ENCODE data around the gene TTC21B.

The TTC21B gene

DNA sequence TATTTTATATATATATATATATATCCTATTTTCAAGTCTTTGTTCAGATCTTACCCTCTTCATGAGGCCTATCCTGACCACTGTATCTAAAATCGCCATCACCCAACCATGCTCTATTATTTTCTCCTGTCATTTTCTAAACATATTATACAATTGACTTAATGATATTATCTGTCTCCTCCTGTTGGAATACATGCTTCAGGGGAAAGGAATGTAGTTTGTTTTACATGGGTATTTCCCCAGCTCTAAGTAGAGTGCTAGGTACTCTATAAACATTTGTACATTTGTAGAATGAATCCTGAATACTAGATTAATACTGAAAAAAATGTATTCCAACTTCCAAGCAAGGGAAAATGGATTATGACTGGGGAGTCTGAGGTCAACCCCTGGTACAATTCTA, 26.2 kb downstream of the TTC21B start:
- DNase-seq (ENCODE audit: low spot score) (no peak), FAIRE-seq (no peak)

DNA sequence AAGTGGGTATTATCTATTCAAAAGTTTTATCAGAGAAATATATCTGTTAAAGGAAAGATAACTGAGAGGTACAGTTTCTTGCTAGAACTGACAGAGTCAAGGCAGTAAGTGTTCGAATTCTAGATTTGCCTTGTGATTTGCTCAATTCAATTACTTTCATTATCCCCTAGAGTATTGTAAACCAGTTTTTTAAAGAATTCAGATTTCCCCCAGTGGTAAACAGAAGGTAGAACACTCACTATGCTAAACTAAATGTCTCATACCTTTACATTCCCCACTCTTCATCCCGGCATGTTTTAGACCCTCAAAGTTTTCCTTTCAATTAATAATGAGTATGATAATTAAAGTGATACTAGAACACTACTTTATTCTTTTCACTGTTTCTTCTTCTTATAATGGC, 28.6 kb downstream of the TTC21B start:
- DNase-seq (ENCODE audit: low spot score) (no peak), FAIRE-seq (no peak)

DNA sequence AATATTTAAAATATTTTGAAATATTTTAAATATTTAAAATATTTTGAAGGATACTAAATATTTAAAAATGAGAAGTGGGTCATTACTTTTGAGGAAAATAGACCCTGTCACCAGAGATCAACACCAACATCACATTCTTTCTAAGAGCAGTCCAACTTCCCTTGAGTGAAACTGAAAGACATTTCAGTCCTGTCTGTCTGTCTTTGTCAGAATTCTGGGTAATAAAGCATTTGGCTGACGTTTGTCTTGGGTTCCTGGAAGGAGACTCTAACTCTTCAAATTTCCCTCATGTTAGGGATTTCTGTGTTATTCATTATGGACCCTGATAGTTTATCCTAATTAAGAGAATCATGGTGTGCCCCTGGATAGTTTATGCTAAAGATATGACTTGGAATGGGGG, 32.8 kb downstream of the TTC21B start:
- DNase-seq (ENCODE audit: low spot score) (no peak), FAIRE-seq (no peak)

DNA sequence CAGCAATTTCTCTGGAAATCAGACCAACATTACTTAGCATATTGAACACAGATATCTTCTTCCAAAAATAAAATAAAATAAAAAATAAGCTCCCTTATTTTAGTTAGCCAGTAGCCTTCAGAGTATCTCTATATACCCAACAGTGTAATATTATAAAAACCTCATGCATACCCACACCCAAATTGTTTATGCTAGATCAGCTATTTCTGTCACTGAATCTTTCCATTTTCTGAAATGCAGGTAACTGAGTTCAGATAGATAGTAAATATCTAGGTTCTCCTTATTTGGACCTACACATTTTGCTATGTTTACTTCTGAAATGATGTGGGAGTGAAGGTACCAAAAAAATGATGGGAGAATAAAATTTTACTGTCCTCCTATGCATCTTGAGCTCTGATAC, 39.9 kb downstream of the TTC21B start:
- no peak for FAIRE-seq
- no peak for DNase-seq (ENCODE audit: low spot score)

DNA sequence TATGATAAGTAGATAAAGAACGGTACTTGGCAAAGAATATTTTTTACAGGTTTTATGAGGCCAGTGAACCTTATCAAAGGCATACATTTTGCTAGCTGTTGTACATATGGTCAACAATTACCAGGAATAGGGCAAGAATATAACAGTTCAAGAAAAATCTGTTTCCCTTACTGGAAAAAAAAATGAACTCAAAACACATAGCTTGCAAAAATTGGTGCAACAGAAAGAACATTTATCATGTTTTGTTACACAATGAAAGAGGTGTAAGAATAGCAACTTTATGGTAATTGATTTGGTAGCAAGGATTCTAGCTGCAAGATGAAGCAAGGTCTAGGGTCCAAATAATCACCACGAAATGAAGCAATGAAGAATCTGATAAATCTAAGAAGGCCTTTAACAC, 41.6 kb downstream of the TTC21B start:
- DNase-seq (ENCODE audit: low spot score) (no peak), FAIRE-seq (no peak)

DNA sequence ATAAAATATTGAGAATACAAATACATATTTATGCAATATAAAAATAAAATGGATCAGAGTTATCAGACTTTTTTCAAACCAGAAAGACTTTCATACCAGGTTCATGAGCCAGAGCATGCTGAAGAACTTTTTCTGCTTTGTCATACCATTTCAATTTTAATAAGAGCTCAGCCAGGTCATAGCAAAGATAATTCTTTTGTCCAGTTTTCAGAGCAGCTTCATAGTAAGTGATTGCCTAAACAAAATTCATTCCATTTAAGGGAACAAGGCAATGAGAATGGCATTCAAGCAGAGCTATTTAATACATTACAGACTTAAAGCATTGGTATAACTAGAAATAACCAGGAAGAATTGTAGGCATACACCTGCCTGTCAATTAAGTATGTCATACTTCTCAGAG, 42.3 kb downstream of the TTC21B start:
- no peak for FAIRE-seq
- no peak for DNase-seq (ENCODE audit: low spot score)

DNA sequence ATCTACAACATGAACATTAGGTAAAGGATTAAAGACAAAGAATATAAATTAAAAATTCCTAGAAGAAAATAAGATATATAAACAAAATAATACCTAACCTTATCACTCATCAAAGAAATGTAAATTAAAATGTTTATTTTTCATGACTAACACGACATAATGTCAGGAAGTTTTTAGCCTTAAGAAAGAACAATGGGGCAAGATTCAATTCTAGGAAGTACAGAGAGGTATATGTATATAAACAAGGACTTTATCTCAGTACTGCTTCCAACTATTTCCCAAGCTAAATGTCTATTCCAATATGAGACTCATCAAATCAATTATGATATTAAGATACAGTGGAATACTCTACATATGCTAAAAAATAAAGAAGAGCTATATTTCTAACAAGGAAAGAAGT, 44.1 kb downstream of the TTC21B start:
- no peak for DNase-seq (ENCODE audit: low spot score)
- FAIRE-seq, result no peak

DNA sequence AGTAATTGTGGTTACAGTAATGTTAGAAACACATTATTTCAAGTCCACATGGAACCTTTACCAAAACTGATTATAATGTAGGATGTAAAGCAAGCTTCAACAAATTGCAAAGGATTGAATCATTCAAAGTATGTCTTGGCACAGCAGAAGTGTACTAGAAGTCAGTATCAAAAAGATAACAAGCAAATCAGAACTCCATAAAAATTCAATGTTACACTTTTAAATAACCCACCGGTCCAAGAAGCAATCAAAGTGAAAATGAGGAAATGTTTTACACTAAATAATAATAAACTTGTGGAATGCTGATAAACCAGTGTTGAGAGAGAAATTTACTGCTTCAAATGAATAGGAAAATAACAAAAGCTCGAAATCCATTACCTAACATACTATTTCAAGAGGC, 47.7 kb downstream of the TTC21B start:
- FAIRE-seq (no peak), DNase-seq (ENCODE audit: low spot score) (no peak)

DNA sequence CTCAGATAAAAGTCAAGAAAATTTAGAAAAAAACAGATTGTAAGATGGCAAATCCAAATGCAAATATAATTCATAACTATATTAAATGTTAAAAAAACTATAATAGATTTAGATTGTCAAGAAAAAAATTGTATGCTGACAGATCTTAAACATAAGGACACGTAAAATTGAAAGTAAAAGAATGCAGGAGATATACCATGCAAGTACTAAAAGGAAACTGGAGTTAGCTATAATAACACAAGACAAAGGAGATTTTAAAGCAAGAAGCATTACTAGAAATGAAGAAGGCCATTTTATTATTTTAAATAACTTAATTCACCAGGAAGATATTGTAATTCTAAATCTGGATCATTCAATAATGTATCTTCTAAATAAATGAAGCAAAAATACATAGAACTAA, 48.3 kb downstream of the TTC21B start:
- FAIRE-seq (no peak), DNase-seq (ENCODE audit: low spot score) (no peak)

DNA sequence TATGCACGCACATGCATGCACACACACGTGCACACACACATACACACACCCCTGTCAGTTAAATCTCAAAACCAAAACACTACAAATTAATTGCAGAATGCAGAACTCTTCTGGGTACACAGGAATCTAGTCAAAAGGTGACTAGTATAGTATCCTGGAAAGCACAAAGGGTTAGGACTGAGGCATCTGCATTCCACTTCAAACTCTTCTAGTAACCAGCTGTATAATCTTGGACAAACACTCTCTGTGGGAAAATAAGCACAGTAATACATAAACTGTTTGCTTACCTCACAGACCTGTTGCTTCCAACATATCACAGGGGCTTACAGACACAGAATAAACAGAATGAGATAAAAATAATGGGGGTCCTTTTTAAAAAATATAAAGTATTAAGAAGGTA, 49.1 kb downstream of the TTC21B start:
- no peak for DNase-seq (ENCODE audit: low spot score)
- no peak for FAIRE-seq

DNA sequence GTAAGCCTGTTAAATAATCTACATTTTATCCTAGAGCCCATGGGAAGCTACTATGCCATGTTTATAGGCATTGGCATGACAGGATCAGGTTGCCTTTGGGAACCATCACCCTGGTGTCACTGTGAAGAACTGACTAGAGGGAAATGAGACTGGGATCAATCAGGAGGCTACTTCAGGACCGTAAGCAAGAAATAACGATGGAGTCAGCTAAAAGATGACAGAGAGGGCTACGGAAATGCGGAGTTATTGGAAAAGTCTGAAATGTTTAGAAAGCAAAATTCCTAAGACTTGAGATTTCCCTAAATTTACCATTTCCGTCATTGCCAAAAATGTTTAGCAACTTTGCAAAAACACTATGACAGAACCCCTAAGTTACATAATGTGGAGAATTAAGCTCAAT, 50.2 kb downstream of the TTC21B start:
- DNase-seq (ENCODE audit: low spot score), result no peak
- no peak for FAIRE-seq

DNA sequence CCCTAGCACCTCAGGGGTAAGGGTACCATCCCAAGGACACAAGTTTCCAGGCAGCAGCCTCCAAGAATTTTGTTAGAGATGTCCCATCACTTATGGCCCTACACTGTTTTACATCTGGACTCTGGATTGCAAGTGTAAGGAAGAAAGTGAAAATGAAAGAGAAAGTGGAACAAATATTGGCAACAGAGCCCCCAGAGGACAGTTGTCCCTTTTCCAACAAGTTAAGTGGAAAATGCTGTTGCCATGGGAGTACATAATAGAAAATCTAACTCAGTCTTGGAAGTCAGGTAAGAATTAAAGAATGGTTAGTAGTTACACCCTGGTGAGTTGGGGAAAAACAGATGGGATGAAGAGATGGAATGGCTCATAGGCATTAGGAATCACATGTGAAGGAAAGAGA, 50.6 kb downstream of the TTC21B start:
- DNase-seq (ENCODE audit: low spot score) (peak; percentile 31), FAIRE-seq (no peak)

DNA sequence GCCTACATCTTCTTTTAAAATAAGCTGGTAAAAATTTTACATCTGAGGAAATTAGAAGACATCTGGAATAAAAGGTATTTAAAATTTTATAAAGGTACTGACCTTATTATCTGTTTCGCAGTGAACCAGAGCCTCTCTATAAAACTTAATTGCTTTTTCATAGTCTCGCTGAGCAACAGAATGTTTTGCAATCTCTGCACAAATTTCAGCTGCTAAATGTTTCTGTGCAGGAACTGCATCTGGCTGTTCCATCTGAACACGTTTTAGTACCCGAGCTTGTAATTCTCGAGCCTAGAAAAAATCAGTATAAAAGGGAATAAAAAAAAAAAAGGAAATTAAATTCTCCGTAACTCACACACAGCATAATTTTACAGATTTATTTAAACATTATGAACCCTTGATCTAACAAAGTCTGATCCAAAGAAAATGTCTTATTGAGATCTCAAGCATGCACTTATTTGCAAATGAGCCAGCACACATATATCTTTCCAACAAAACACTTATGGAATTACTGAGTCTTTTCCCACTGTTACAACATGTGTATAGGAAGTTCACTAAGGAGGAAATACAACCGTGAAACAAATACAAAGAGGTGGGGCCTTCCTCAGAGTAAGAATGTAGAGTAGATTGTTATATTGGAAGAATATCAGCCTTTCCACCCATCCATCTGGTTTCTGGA, 51.8 kb downstream of the TTC21B start:
- DNase-seq (ENCODE audit: low spot score) (no peak), FAIRE-seq (no peak)

DNA sequence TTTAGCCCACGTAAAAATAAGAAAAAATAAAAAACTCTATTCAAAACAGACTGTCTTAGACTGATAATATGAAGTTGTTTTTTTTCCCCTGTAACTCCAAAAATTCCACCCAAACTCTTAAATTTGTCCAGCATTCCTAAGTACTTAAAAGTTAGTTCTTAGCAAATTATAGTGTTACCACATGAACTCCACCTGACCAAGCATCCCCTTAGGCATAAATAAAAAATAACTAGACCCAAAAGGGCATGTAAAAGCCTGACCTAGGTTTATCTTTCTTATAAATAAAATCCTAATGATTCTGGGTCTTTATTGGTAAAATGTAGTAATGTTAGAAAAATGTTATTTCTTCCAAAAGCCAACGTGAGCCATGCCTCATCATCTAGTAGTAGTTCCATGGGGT, 54.3 kb downstream of the TTC21B start:
- no peak for FAIRE-seq

DNA sequence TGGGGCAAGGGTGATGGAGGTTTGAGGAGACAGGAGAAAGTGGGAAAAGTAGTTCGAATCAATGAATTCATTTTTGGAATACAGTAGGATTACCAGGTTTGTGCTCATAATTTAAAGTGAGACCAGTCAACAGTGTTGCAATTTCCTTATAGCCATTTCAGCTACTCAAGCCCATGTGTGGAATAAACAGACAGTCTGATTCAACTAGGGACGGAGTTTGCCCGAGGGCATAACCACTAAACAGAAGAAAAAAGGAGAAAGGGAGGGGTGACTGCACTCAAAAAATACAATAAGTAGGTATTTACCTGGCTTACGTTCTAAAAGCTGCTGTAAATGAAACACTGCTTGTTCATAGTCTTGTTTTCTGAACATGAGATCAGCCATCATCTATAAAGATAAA, 55.2 kb downstream of the TTC21B start:
- no peak for FAIRE-seq
- DNase-seq (ENCODE audit: low spot score), result no peak

More for the DNA sequence above, 54.3 kb downstream of the TTC21B start:
- no peak for DNase-seq (ENCODE audit: low spot score)

DNA sequence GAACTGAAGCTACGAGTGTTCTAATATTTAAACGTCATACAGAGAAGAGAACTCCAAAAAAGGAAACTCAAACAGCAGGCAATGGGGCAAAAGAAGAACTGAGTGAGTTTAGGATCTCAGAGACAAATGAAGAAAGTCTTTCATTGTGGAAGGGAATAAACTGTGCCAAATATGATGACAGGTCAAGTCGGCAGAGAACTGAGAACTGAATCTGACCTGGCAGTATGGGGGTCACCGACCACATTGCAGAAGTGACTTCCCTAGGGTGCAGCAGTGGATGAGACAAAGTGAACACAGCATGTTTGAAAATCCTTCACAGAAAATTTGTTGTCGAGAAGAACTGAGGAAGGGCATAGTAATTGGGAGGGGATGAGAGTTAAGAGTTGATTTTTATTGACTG, 55.9 kb downstream of the TTC21B start:
- no peak for DNase-seq (ENCODE audit: low spot score)
- no peak for FAIRE-seq

DNA sequence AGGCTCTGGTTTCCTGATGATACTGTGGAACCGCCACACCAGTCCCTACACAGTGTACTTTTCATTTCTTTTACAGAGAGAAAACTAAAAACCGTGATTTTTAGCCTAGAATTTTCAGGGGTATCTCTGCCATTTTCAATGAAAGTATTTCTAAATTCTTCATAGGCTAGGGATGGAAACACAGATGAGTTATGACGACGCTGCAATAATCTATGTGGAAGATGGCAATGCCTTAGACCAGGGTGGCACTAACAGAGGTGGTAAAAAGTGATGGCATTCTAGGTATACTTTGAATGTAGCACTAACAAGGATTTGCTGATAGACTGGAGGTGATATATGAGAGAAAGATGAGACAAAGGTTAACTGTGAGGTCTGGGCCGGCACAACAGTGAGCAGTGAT, 56.5 kb downstream of the TTC21B start:
- DNase-seq (ENCODE audit: low spot score), result no peak
- FAIRE-seq, result no peak

DNA sequence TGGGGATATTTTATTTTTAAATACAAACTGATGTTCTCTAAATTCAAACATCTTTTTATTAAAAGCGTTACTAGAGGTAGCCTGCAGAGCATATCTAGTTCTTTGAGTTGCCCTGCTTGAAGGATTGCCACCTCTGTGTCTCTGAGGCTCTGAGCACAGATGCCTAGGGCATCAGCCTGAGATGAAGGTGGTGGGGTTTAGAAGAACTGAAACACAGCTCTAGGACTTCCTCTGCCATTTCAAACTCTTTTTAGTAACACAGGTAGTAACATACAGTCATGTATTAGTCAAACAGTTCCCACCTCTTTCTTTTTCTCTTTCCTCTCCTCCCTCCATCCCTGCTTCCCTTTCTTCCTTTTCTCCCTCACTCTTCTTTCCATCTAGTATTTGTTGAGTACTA, 57.6 kb downstream of the TTC21B start:
- no peak for FAIRE-seq

DNA sequence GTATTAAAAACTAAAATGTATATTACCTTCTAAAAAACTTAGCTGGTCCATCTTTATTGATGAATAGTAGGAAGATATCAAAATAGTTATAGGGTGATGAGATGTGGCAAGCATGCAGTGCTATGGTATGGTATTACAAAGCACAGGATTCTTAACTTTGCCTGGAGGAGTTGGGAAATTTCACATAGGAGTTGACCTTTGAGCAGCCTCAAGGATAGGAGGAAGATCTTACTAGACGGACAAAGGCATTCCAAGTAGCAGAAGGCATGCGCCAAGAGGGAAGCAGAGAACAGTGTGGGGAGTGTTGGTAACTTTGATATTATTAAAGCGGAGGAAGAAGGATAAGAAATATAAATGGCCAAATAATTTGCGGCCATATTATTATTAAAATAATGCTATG, 60.0 kb downstream of the TTC21B start:
- FAIRE-seq (no peak), DNase-seq (ENCODE audit: low spot score) (no peak)

More for the DNA sequence above, 57.6 kb downstream of the TTC21B start:
- DNase-seq (ENCODE audit: low spot score), result no peak

DNA sequence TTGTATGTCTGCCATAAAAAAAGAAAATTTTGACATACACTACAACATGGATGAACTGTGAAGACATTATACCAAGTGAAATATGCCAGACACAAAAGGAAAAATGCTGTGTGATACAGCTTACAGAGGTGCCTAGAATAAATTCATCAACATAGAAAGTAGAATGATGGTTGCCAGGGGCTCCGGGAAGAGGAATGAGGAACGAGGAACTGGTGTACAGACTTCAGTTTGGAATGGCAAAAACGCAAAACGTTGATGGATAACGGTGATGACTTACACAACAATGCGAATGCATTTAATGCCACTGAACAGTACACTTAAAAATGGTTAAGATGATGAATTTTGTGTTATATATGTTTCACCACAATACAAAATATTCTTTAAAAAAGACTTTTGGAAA, 61.0 kb downstream of the TTC21B start:
- FAIRE-seq (no peak), DNase-seq (ENCODE audit: low spot score) (no peak)

DNA sequence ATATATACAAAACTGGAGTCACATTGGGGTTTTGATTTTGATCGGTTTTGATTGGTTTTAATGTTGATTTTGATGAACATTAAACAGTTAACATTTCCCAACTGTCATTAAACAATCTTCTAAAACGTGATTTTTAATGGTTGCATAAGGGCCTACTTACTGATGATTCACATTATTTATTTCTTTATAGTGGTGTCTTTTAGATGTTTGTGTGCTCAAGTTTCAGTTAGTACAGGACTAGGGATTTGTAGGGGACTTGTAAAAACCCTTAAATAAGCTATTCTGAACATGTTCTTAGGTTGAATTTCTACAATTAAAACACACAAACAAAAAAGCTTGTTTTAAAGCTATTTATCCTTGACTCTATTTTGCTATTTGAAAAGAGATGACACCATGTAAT, 61.6 kb downstream of the TTC21B start:
- no peak for FAIRE-seq
- no peak for DNase-seq (ENCODE audit: low spot score)

DNA sequence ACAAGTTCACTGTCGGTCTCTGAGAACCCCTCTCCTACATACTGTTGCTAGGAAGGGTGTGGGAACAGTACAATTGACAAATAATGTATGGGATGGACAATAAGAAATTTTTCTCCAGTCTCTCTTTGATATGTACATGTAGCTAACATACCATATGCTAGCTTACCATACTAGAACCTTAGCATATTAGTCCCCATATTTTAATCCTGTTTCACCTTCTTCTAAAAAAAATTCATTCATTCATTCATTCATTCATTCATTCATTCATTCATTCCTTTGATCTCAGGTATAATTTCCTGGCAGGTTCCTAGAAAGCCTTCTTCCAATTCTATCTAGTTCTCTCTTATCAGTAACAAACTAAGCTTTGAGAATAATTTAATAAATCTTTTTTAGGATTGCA, 62.2 kb downstream of the TTC21B start:
- no peak for FAIRE-seq
- no peak for DNase-seq (ENCODE audit: low spot score)

DNA sequence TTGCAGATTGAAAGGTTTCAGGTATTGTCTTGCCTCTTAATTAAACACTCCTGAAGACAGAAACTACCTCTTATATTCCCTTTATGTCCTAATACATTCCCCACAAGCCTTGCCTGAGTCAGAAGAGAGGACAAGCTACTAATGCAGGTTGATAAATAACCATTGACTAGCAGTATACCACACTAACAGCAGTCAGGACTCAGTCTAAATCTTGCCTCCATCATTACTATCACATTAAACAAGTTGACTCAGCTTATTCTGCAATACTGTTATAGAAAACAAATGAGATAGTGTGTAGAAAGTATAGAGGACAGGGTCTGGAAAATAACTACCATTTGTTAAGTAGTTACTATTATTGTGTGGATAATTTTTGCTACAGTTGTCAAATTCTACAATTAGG, 63.8 kb downstream of the TTC21B start:
- DNase-seq (ENCODE audit: low spot score) (no peak), FAIRE-seq (no peak)

DNA sequence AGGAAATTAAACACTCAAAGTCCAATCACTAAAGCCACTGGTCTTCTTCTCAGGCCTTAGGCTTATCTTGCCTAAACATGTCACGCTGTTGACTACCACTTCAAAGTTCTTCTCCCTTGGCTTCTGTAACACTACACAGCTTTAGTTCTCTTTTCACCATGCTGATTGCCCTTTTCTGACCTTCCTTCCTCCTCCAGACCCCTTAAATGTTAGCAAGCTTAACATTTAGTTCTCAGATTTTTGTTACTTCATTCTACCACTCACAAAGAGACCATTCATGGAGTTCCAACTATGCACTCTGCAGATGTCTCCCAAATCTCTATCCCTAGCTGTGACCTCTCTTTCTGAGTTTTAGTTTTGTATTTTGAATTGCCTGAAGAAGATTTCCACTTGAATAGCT, 64.4 kb downstream of the TTC21B start:
- FAIRE-seq, result no peak

More for the DNA sequence above, 64.4 kb downstream of the TTC21B start:
- no peak for DNase-seq (ENCODE audit: low spot score)
